CD4-positive, alpha-beta T cell treated with Interleukin-12 subunit alpha and Interleukin-12 subunit beta, for 1 hour (primary cell): ENCODE data around the gene S100PBP.
"Not testable (repeated sequence)": the region's sequence is repeated elsewhere in the genome, so short reads cannot be mapped to it uniquely, and the experiment has no call there.

Source experiments
- DNase-seq: peaks from one replicate; pipeline ENCODE4 v3.0.0-alpha.2; 2020

Gene S100PBP

GRCh38 chr1:32901823-32902534 lies 84.5 kb downstream of the S100PBP start:
- no peak for DNase-seq

DNA sequence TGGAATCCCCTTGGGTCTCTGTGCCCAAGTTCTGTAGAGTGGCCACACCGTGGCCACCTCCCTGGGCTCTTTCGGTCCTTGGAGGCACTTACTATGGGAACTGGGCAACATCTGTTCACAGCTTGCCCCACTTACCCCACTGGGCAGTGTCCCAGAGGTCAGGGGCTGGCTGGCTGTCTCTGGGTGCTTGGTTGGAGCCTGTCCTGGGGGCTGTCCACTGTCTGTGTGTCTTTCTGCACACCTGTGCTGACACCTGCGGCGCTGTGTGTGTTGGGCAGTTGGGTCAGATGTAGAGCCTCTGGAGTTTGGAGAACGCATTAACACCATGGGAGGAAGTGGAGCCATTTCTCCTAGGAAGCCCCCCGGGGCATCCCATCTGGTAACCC lies 85.1 kb downstream of the S100PBP start:
- no peak for DNase-seq

GRCh38 chr1:32903991-32904785 lies 86.7 kb downstream of the S100PBP start:
- DNase-seq: no peak

GRCh38 chr1:32904797-32905196 lies 87.3 kb downstream of the S100PBP start:
- no peak for DNase-seq

GRCh38 chr1:32905588-32905987 lies 88.1 kb downstream of the S100PBP start:
- not testable (repeated sequence) for DNase-seq

DNA sequence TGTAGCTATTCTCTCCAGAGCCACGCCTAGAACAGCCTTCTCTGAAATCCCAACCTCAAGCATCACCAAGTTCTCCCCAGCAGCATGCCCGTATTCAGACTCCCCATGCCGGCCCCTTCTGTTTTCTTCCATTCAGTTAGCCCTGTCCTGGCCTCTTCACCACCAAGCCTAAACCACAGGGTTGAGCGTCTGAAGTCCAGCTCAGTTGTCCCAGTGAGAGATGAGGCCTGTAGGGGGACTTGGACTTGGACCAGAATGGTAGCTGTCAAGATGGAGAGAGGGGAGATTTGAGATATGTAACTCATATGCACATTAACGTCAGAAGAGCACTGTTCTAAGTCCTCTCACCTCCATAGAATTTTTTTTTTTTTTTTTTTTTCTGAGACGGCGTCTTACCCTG lies 89.2 kb downstream of the S100PBP start:
- DNase-seq: no peak

DNA sequence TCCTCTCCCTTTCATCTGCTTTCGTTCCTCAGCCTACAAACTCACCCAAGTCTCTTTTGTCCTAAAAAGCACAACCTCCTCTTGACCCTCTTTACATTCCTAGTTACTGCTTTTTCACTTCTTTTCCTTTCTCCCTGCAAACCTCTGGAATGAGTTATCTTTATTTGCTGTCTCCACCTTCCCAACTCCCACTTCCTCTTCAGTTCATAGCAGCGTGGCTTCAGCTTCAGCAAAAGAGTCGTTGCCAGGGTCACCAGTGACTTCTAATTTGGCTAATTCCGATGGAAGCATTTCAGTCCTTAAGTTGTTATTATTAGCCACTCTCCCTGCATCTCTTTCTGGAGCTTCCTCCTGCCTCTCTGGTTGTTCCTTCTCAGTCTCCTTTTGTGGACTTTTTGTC lies 90.0 kb downstream of the S100PBP start:
- no peak for DNase-seq
